DMS53 treated with DMSO at 0.1 percent for 48 hours (cell line): Measurements from ENCODE around the gene BRF1.

Source experiments
- DNase-seq: peaks from one replicate; lab custom pipeline; 2025; ENCODE audit not compliant: unreplicated experiment; lab: John Stamatoyannopoulos, UW

BRF1 gene

DNA sequence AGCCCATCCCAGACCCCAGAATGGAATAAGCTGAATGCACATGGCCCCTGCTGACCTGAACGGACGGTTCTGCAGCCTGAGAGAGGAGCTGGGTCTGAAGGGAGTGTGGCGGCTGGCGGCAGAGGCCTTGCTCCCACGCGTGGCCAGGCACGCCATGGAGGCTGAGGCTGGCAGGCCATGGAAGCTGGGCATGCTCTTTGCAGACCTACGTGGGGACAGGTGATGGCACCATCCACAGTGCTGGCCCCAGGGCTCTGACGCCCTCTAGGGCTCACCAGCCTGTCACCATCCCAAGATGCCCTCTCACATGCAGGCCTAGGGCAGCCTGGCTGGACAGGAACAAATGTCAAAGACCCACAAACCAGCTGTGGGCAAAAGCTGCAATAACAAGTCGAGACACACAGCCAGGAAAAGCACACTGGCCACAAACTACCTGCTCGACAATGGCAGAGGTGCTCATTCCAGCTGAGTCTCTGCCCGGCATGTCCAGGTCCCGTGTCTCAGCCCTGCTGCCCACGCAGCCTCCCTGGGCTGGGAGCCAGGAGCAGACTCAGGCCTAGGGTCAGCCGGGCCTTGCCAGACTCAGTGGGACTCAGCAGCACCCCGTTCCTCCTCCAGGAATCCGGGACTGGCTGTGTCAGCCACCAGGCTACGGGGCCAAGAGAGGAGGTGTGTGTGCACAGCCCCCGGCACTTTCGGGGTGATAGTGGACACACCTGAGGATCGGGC, 32.8 kb downstream of the BRF1 start:
- no peak for DNase-seq

DNA sequence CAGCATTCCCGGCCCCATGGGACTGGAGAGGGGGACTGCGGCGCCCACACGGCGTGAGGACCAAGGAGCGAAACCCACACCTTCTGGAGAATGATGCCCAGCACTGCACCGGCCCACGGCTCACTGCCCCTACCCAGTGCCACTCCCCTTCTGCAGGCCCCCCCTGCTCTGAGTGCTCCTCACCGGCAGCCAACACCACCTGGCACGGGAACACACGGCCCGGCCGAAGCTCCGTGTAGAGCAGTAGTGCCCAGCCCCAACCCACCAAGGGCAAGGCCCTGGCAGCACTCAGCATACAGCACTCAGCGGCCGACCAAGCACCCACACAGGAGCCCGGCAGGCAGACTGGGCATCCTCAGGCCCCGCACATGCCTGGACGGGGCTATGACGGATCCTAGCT, 39.0 kb downstream of the BRF1 start:
- no peak for DNase-seq

DNA sequence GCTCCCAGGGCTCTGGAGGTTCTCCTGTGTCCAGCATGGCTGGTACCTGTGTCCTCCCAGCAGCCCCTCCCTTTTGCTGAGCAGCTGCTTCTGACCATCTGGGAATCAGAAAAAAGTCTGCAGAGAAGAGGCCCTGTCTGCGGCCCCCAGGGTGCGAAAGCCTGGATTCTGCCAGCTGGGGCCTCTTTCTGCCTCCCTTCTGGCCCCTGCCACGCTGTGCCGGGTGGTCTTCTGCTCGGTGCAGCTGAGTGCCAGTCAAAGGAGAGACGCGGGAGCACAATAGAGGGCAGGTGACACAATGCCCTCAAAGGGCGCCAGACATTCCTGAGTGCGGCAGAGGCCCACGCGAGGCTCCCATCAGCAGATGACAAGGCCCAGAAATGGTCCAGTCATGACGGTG, 39.8 kb downstream of the BRF1 start:
- no peak for DNase-seq

DNA sequence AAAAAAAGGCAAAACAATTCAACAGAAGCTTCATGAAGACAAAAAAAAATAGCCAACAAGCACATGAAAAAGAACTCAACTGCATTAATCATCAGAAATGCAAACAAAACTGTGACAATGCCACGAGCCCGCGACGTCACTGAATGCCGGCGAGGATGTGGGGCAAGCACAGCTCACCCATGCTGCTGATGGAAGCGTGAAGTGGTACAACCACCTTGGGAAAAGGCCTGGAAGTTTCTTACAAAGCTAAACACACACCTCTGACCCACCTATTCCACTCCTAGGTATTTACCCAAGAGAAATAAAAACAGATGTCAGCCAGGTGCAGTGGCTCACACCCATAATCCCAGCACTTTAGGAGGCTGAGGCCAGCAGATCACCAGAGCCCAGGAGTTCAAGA, 42.0 kb downstream of the BRF1 start:
- DNase-seq: peak; percentile 73

DNA sequence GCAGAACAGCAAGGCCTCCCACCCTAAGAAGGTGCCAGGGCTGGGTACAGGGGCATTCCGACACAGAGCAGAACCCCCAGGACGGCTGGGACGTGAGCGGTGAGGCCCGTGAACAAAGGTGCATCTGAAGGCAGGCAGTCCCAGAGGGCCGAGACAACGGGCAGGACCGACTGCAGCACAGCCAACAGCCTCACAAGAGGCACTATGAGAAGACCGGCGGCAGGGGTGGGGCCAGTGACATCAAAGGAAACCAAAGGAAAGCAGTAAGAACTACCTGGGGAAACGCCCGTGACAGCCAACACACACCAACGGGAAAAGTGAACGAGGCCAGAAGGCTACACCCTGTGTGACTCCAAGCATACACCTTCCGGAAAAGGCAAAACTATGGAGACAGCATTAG, 43.3 kb downstream of the BRF1 start:
- no peak for DNase-seq

DNA sequence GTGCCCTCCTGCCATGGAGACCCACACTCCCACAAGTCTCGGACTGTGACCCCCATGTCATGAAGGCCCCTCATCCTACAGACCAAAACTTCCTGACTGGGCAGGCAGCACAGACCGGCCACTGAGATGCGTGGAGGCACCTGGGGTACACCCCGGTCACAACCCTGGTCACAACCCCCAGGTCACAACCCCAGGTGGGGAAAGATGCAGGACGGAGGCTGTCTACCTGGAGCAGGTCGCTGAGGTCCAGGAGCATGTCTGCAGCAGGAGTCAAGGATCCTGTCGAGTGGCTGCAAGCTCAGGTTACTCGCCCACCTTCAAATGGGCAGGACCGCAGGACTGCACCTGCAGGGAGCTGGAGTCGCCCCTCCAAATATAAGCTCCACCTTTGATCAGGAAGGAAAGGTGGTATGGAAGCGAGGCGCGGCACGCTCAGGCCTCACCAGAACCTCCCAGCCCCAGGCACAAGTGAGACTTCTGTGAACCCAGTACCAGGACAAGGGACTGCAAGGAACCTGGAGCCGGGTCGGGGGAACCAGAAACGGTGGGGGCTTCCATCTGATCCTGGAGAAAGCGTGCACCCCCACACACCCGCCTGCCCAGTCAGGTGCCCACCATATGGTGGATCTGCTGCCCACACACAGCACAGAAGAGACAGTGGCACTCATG, 44.4 kb downstream of the BRF1 start:
- no peak for DNase-seq

DNA sequence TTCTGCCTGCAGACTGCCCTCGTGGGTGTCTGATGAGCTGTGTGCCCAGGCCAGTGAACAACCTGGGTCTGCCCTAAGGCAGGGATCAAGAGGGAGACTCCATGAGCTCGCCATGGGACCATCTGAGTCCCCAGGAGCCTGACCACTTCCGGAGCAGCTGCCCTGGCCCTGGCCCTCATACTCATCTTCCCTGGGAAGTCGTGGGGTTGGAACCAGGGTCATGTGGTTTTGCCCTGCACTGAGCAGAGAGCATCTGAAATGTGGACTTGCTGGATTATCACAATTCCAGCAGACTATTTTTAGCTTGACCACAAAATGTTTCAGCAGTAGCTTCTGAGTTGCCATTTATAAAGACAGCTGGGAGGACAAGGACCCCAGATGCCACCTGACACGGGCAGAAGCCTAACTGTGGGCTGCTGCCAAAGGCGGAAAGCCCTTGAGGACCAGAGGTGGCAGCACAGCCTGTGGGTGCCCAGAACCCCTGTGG, 45.7 kb downstream of the BRF1 start:
- DNase-seq: no peak

DNA sequence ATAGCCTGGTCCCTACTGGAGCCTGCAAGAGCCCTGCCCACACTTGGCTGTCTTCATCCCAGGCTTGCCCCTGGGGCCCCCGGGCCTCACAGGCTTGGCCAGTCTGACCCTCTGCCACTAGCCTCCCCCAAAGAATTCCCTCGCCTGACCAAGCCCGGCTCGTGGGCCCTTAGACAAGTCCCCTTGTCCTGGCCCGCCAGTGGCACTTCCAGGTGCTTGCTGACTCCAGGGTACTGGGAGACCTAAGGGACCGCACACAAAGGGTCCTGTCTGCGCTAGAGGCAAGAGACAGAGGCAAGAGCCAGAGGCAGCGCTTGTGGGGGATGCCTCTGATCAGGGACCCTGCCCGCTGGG, 47.5 kb downstream of the BRF1 start:
- DNase-seq: no peak

DNA sequence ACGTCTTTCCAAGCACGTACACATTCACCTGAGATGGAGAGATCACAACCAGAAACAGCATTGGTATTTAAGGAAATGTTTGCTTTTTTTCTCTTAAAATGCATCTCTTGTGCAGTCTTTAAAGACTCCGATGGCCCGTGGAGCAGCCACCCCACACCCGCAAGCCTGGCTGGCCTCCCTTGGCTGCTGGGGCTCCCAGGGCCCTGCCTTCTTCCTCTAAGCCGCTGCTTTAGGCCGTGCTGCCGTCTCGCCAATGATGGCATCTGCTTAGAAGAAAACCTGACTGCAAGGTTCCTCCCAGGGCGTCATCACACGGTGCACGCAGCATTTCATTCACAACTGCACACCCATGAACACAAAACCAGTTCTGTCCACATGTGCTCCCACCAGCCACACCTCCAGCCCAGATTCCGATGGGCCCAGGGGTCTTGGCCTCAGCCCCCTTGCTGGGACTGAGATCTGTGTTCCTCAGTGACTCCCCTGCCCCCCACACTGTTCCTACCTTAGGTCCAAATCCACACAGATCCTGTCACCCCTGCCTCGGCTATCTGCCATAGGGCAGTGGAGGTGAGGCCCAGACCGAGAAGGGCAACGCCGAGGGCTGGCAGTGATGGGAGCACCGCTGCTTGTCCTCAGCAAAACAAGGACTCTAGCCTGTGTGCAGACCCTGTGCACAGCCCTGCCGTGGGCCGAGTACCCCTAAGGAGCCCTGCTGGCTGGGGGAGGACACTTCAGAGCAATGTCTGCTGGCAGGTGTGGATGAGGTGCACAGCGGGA, 48.1 kb downstream of the BRF1 start:
- no peak for DNase-seq

DNA sequence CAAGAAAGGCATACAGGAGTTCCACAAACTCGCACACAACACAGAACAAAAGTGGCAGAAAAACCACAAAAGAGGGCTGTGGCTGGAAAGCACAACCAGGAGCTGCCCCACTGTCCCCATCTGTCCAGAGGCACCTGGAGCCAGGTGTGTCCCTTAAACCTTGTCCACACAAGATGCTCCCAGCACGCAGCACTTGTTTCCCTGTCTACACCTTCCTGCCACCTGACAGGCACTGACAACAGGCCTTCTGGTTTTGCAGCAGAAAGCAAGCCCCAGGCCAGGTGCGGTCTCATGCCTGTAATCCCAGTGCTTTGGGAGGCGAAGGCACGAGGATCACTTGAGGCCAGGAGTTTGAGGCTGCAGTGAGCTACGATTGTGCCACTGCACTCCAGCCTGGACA, 48.9 kb downstream of the BRF1 start:
- DNase-seq: no peak

DNA sequence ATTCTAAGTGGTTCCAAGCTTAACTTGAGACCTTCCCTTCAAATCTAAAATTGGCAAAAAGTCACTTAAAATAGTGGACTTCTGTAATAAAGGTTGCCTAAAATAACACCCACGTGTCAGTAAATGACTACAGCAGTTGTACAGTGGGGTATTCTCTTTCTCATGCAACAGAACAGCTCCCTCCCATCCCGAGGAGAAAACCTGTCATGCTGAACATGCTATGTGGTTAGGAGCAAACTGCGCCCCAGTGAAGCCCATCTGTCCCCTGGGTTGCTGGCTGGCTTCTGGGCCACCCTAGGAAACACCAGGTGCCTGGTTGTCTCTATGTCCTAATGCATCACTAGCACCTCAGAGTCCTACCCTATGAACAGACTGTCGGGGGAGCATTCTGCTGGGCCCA, 49.8 kb downstream of the BRF1 start:
- no peak for DNase-seq

DNA sequence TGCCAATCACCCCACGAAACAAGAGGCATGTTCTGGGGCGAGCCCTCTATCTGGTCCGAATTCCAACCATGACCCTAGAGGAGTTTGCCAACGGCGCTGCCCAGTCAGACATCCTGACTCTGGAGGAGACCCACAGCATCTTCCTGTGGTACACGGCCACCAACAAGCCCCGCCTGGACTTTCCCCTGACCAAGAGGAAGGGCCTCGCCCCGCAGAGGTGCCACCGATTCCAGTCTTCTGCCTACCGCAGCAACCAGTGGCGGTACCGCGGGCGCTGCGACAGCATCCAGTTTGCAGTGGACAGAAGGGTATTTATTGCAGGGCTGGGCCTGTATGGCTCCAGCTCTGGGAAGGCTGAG, 50.8 kb downstream of the BRF1 start:
- DNase-seq: no peak

DNA sequence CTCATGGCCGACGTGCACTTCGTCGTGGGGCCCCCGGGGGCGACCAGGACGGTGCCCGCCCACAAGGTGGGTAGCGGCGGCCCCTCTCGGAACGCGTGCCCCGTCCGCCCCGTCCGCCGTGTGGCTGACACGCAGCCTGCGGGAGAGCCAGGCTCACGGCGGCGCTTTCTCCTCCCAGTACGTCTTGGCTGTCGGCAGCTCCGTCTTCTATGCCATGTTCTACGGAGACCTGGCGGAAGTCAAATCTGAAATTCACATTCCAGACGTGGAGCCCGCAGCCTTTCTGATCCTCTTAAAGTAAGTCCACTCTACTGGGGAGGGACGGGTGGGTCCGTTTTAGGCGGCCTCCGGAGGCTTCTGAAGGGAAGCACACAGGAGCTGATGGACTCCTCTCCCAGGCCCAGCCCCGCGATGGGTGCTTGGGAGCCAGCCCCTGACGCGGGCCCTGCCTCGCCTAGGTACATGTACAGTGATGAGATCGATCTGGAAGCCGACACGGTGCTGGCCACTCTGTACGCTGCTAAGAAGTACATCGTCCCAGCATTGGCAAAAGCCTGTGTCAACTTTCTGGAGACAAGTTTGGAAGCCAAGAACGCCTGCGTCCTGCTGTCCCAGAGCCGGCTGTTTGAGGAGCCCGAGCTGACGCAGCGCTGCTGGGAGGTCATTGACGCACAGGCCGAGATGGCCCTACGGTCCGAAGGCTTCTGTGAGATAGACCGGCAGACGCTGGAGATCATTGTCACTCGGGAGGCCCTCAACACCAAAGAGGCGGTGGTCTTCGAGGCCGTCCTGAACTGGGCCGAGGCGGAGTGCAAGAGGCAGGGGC, 51.4 kb downstream of the BRF1 start:
- no peak for DNase-seq

DNA sequence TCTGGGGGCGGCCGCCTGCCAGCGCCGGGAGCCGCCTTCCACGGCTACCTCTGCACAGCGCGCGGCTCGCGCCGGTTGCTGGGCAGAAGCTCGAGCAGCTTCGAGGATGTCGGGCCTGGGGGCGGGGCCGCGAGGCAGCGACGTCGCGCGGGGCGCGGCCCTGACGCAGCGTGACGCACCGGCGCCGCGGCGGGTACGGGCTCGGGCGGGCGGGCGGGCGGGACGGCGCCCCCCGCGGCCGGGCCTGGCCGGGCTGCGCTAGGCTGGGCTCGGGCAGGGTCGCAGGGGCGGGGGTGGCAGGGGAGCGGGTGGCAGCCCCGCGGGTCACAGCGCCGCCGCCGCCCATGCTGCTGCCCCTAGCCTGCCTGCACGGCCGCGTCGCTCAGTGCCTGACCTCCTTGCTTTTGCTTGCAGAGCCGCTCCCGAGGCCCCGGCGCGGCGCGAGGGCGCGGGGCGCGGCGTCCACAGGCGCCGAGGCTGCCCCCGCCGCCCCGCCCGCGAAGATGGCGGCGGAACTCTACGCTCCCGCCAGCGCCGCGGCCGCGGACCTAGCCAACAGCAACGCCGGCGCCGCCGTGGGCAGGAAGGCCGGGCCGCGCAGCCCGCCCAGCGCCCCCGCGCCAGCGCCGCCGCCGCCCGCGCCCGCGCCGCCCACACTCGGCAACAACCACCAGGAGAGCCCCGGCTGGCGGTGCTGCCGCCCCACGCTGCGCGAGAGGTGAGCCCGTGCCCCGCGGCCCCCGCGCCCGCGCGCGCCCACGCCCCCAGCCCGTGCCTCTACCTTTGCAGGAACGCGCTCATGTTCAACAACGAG, 52.2 kb downstream of the BRF1 start, which contains the start of gene BTBD6:
Gene BTBD6, plus strand, starts transcription at position 166 of the 814 bp plus-strand sequence. Its CDS starts 179 bp downstream, at position 345.
- peak; percentile 46 for DNase-seq

DNA sequence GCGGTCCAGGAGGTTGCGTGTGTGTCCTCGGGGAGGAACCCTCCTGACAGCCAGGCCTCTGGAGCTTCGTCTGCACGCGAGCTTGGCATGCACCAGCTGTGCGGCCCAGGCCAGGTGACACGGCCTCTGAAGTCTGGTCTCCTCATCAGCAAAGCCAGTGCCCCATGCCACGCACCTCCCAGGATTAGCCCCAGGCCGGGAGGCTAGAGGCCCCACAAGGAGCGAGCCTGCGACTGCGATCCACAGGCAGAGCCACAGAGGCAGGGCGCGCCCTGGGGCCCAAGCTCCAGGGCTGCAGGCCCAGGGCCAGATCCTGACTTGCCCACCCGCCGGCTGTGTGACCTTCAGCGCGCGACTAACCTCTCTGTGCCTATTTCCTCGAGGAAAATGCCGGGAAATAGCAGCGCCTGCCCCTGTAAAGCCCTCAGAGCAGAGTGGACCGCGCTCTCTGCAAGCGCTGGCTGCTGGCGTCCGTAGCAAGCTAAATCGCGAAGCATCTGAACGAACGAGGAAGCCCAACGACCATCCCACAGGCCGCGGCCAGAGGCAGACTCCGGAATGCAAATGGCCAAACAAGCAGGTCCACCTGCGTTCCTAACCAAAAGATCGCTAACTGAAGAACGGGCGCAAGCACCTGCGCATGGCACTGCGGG, 53.0 kb downstream of the BRF1 start:
- DNase-seq: no peak

DNA sequence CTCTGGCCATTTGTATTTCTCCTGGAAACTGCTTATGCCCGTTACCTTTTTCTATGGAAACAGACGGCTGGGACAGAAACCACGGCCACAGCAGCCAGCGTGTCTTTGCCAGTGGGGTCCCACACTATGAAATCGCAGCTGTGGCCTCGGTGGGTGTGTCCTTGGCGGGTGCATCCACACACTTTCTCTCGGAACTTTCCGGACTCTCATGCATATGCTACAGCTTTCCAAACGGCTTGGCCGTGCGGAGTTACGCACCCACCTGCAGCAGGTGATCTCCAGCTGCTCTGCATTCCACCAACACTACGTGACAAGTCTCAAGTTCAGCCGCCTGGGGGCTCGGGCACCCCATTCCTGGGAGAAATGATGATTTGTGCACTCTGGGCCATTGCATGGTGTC, 53.8 kb downstream of the BRF1 start:
- DNase-seq: no peak

DNA sequence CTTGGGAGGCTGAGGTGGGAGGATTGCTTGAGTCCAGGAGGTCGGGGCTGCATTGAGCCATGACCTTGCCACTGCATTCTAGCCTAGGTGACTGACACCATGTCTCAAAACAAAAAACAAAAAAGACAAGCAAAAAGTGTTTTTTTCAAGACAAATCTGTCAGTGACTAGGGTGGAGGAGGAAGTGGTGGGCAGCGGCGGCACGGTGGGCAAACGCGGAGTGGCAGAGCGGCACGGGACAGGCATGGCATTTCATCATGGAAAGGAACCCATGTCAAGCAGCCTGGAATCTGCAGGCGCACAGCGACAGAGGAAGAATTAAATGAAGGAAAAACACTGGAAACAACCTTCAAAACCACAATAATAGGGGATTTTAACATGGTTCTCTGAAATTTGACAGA, 56.5 kb downstream of the BRF1 start:
- DNase-seq: no peak

DNA sequence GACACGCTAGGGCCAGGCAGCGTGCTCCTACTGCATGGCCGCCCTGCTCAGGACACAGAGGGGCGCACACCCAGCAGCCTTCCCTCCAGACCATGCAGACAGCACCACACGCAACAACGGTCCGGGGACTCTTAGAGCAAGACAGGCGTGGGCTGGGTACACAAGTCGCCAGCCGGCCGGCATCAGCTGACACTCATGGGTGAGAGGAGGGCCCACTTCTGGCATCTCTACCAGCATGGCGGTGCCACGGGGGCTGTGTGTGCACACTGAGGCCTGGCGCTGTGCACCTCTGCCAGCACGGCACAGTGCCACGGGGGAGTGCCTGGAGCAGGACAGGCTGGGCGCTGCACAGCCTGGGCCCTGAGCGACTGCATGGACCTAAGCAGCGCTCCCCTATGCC, 59.2 kb downstream of the BRF1 start:
- DNase-seq: no peak

DNA sequence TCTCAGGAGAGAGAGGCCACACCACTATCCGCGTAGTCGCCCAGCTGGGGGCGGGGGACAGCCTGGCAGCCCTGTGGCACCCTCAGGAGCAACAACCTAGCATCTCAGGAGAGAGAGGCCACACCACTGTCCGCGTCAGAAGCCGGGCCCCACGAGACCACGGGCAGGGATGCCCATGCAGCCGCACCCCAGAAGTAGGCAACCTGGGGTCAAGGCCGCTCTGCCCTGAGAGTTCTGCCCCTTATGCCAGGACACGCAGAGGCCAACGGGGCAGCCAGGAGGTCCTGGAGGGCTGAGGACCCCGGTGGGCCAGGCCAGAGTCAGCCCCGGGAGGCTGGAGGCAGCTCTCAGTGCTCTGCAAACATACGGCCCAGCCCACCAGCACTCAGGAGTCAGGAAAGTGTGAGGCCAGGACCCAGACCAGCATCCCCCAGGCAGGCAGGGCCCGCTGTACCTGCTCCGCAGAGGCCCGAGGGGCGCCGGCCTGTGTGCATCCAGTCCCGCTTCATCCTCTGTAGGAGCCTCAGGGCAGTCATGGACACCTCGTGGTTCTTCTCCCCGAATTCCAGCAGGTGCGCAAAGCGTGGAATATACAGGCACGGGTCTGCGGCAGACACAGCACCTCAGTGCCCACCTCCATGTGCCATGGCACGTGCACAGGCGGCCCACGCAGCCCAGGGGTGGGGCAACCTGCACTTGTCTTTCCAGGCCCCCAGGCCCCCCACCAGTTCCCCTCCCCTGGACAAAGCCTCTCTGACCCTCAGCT, 59.8 kb downstream of the BRF1 start:
- no peak for DNase-seq
